Esophagus squamous epithelium (tissue), 5 donors: ENCODE data around the gene ARGFX. TPM values are rescaled to one million over a fixed set of nuclear protein-coding genes. Genes with fewer than 3 reads are reported as not detected.
"Not testable (repeated sequence)": the region's sequence is repeated elsewhere in the genome, so short reads cannot be mapped to it uniquely, and the experiment has no call there.

Source experiments
- DNase-seq: peaks from one replicate; lab custom pipeline; 2025; lab: John Stamatoyannopoulos, UW
- H3K27ac ChIP-seq, 4 donors: fragments of 200-600 bp; sonication (generic); one replicate each; pipeline ENCODE4 v1.5.1; 2016 to 2019; ENCODE audit warnings: mild to moderate bottlenecking in 1 of 4
- H3K27me3 ChIP-seq, 4 donors: fragments of 200-600 bp; sonication (generic); 1 replicate in 3 of 4; 2 replicates in 1 of 4; pipeline versions ENCODE4 v1.5.1 to v1.6.0; 2017 to 2021; ENCODE audit warnings: antibody characterized with exemption in 1 of 4
- H3K36me3 ChIP-seq, 3 donors: fragments of 200-600 bp; sonication (generic); one replicate each; pipeline ENCODE4 v1.5.1; 2016 to 2019
- H3K4me1 ChIP-seq, 3 donors: fragments of 200-600 bp; sonication (generic); one replicate each; pipeline ENCODE4 v1.5.1; 2017 to 2019
- H3K4me3 ChIP-seq, 4 donors: fragments of 200-600 bp; sonication (generic); 1 replicate in 3 of 4; 2 replicates in 1 of 4; pipeline ENCODE4 v1.5.1; 2016 to 2019; ENCODE audit warnings: mild to moderate bottlenecking in 2 of 4, moderate library complexity in 1 of 4
- H3K9me3 ChIP-seq, 3 donors: fragments of 200-600 bp; sonication (generic); one replicate each; pipeline ENCODE4 v1.5.1; 2016 to 2019
- CTCF ChIP-seq, 6 experiments: fragments of 450-650 bp in 4 of 6; fragments of 200-600 bp in 2 of 6; sonication (generic) in 2 of 6; IDR thresholded peaks; one replicate each; pipeline ENCODE4 v1.5.1; 2016 to 2019; ENCODE audit warnings: antibody characterized with exemption in 6 of 6, mild to moderate bottlenecking in 4 of 6, moderate library complexity in 4 of 6
- POLR2A ChIP-seq, 4 donors: fragments of 450-650 bp; IDR thresholded peaks; one replicate each; pipeline ENCODE4 v1.6.1; 2017; ENCODE audit warnings: antibody characterized with exemption in 4 of 4, mild to moderate bottlenecking in 4 of 4, moderate library complexity in 3 of 4
- WGBS, 2 donors: methylation state at CpG; one replicate each; pipeline ENCODE4 v1.1.5; 2018; 5-methylcytosine and 5-hydroxymethylcytosine counted together
- intact Hi-C: fragments of 100-400 bp; cut with DNase I; formaldehyde crosslinking; loops from one replicate; pipeline ENCODE4 v1.15.0; 2022
- total RNA-seq, 4 donors: library from RNA; depleted of rRNA; stranded (reverse); fragments of >200 nt; gene quantifications; one replicate each; pipeline ENCODE4 v1.1.0, GENCODE V29; 2016
- donor health status: DM: yes; HTN: yes; CAD: no.

Gene ARGFX
- total RNA-seq, 4 donors from 2014 or later = not detected

- H3K27ac ChIP-seq = no peak overlapping the region
- H3K9me3 ChIP-seq = no peaks in the 10 kb centered on the region
- intact Hi-C loops = no loop called here
- no peak overlapping the region for H3K4me3 ChIP-seq
- H3K27me3 ChIP-seq = no peaks in the 10 kb centered on the region
- 83 to 98% methylated on average over 2 of the region's 2 CpGs for WGBS, 2 donors
- DNase-seq = no peak
- TF ChIP-seq POLR2A (IDR thresholded peaks at IDR 0.05) = no peak
- H3K4me1 ChIP-seq = peaks cover 0 to 9% (median 0%) of the 10 kb centered on the region in 3 donors
- no peaks in the 10 kb centered on the region for H3K36me3 ChIP-seq
These were observed 30.8 kb downstream of the ARGFX start for GRCh38 chr3:121598564-121598963.

DNA sequence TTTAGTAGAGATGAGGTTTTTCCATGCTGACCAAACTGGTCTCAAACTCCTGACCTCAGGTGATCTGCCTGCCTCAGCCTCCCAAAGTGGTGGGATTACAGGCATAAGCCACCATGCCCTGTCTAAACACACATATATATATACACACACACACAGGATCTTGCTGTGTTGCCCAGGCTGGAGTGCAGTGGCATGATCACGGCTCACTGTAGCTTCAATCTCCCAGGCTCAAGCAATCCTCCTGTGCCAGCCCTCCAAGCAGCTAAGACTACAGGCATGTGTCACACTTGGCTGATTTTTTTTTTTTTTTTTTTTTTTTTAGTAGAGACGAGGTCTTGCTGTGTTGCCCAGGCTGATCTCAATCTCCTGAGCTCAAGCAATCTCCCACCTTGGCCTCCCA, 32.2 kb downstream of the ARGFX start:
- 86% methylated on average over 2 of the region's 2 CpGs for WGBS, 2 donors

GRCh38 chr3:121601212-121601812, 33.6 kb downstream of the ARGFX start:
- Histone ChIP-seq H3K4me3 (no peak overlapping the region), H3K9me3 (no peaks in the 10 kb centered on the region), H3K4me1 (peaks cover 0 to 9% (median 0%) of the 10 kb centered on the region in 3 donors), H3K36me3 (no peaks in the 10 kb centered on the region), H3K27me3 (no peaks in the 10 kb centered on the region), H3K27ac (no peak overlapping the region)
- WGBS, 2 donors = 38 to 39% methylated on average over 4 of the region's 4 CpGs
- DNase-seq = no peak
- intact Hi-C loops = no loop called here
- TF ChIP-seq POLR2A (IDR thresholded peaks at IDR 0.05) (no peak), CTCF (IDR thresholded peaks at IDR 0.05) (no peak)

More for the DNA sequence above, 32.2 kb downstream of the ARGFX start:
- H3K4me1 ChIP-seq, DNase-seq, H3K27me3 ChIP-seq, intact Hi-C loops, H3K9me3 ChIP-seq, H3K4me3 ChIP-seq, H3K36me3 ChIP-seq, H3K27ac ChIP-seq: not testable (repeated sequence)

- no peak for DNase-seq
- H3K27ac ChIP-seq = no peak overlapping the region
- peaks cover 0 to 9% (median 0%) of the 10 kb centered on the region in 3 donors for H3K4me1 ChIP-seq
- 89% methylated on average over 2 of the region's 2 CpGs for WGBS, 2 donors
- no peak for TF ChIP-seq POLR2A (IDR thresholded peaks at IDR 0.05)
- TF ChIP-seq CTCF (IDR thresholded peaks at IDR 0.05) = no peak
- H3K4me3 ChIP-seq = no peak overlapping the region
- no peaks in the 10 kb centered on the region for H3K36me3 ChIP-seq
- no peaks in the 10 kb centered on the region for H3K27me3 ChIP-seq
- intact Hi-C loops = no loop called here
- no peaks in the 10 kb centered on the region for H3K9me3 ChIP-seq
These were observed 37.0 kb downstream of the ARGFX start for GRCh38 chr3:121604759-121605158.

DNA sequence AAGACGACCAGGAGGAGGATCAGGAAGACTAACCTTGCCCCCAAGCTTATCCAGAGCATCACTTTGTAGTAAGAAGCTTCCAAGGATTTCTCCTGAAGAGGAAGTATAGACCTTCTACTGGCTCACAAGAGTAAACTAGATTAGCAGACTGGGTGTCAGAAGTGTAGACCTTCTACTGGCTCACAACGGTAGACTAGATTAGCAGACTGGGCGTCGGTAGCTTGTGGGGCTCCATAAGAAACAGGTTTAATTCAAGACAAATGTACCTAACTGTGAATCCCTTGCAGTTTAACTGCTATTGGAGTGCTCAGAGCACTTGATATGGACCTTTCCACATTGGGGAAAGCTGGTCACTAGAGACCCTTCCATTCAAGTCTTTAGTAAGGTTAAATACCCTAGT, 38.4 kb downstream of the ARGFX start:
- Histone ChIP-seq H3K4me1 (peaks cover 0 to 7% (median 0%) of the 10 kb centered on the region in 3 donors), H3K36me3 (no peaks in the 10 kb centered on the region), H3K27ac (no peak overlapping the region), H3K27me3 (no peaks in the 10 kb centered on the region), H3K9me3 (no peaks in the 10 kb centered on the region), H3K4me3 (no peak overlapping the region)
- WGBS, 2 donors = 84 to 88% methylated on average over 4 of the region's 4 CpGs
- intact Hi-C loops = no loop called here
- TF ChIP-seq POLR2A (IDR thresholded peaks at IDR 0.05) = no peak
- no peak for TF ChIP-seq CTCF (IDR thresholded peaks at IDR 0.05)
- DNase-seq = no peak

Other genes starting within 250 kb of the ARGFX start
- 1 to 10 TPM; 2.1 to 8.4 (median 5.3) TPM for gene POLQ, start 22.0 kb upstream of the ARGFX start, total RNA-seq
- gene FBXO40, start 25.4 kb downstream of the ARGFX start, total RNA-seq = not detected
- gene HCLS1, start 93.0 kb downstream of the ARGFX start, total RNA-seq = 10 to 100 TPM in 2 of 4 donors, 1 to 10 TPM in 2; 4.4 to 46.7 (median 17.4) TPM
- 10 to 100 TPM; 34.3 to 55.3 (median 37.1) TPM for gene GOLGB1, start 181.8 kb downstream of the ARGFX start, total RNA-seq